Colonic mucosa (tissue), 4 donors: Measurements from ENCODE around the gene SLC8A1. TPM values are rescaled to one million over a fixed set of nuclear protein-coding genes. Genes with fewer than 3 reads are reported as not detected.

Experiments
- DNase-seq: peaks from one replicate; pipeline ENCODE4 v3.0.0-alpha.2; 2020
- H3K27ac ChIP-seq: fragments of 200-600 bp; one replicate; pipeline ENCODE4 v1.8.0; 2021
- H3K27me3 ChIP-seq: fragments of 200-600 bp; one replicate; pipeline ENCODE4 v1.8.0; 2021
- H3K36me3 ChIP-seq: fragments of 200-600 bp; one replicate; pipeline ENCODE4 v1.8.0; 2021
- H3K4me1 ChIP-seq: fragments of 200-600 bp; one replicate; pipeline ENCODE4 v1.8.0; 2021; ENCODE audit warnings: mild to moderate bottlenecking
- H3K4me3 ChIP-seq: fragments of 200-600 bp; one replicate; pipeline ENCODE4 v1.8.0; 2021
- H3K9ac ChIP-seq, 2 donors: one replicate each; pipeline ENCODE4 v1.7.0; 2013; ENCODE audit warnings: control low read depth in 2 of 2, low read depth in 2 of 2, low read length in 2 of 2
- H3K9me3 ChIP-seq: fragments of 200-600 bp; one replicate; pipeline ENCODE4 v1.8.0; 2021
- CTCF ChIP-seq: fragments of 200-600 bp; IDR thresholded peaks from one replicate; pipeline ENCODE4 v1.8.0; 2022; ENCODE audit warnings: antibody characterized with exemption, mild to moderate bottlenecking
- intact Hi-C: fragments of 100-400 bp; cut with DNase I; formaldehyde crosslinking; loops from one replicate; pipeline ENCODE4 v1.14.1; 2022
- total RNA-seq, 2 donors: library from RNA; stranded (reverse); fragmentation: NEBNext Ultra II Directional in 1 of 2; extraction: Animal tissue kit (Norgen Biotek cat#: 25700) in 1 of 2; gene quantifications; one replicate each; pipeline ENCODE4 v1.2.1, GENCODE V29; 2021
- donor health status: healthy.
- donor health status: DM: no; HTN: no; CAD: no.
- donor health status: DM: no; HTN: no; CAD: no.

The SLC8A1 gene
- total RNA-seq, 2 donors from 2014 or later: 4.1 to 25.5 TPM

GRCh38 chr2:40324656-40325055 is 127.2 kb downstream of the SLC8A1 start:
- Histone ChIP-seq H3K4me3 (no peak overlapping the region), H3K36me3 (no peaks in the 10 kb centered on the region), H3K9me3 (peaks cover 3% of the 10 kb centered on the region), H3K4me1 (no peaks in the 10 kb centered on the region), H3K27me3 (no peaks in the 10 kb centered on the region), H3K9ac (no peak overlapping the region), H3K27ac (no peak overlapping the region)
- no peak for DNase-seq
- intact Hi-C loops: no loop called here
- TF ChIP-seq CTCF: no peak

- intact Hi-C loops: no loop called here
- no peaks in the 10 kb centered on the region for H3K27me3 ChIP-seq
- H3K36me3 ChIP-seq: no peaks in the 10 kb centered on the region
- no peak for TF ChIP-seq CTCF
- H3K4me3 ChIP-seq: no peak overlapping the region
- no peak overlapping the region for H3K9ac ChIP-seq
- peaks cover 3% of the 10 kb centered on the region for H3K9me3 ChIP-seq
- H3K4me1 ChIP-seq: no peaks in the 10 kb centered on the region
- no peak for DNase-seq
- no peak overlapping the region for H3K27ac ChIP-seq
These were observed 130.1 kb downstream of the SLC8A1 start for GRCh38 chr2:40321822-40322221.

- intact Hi-C loops: no loop called here
- Histone ChIP-seq H3K9me3 (peaks cover 3% of the 10 kb centered on the region), H3K4me1 (no peaks in the 10 kb centered on the region), H3K36me3 (no peaks in the 10 kb centered on the region), H3K4me3 (no peak overlapping the region), H3K9ac (no peak overlapping the region), H3K27me3 (no peaks in the 10 kb centered on the region), H3K27ac (no peak overlapping the region)
- no peak for DNase-seq
- no peak for TF ChIP-seq CTCF
These were observed 130.8 kb downstream of the SLC8A1 start for GRCh38 chr2:40321016-40321623.

- H3K9ac ChIP-seq: no peak overlapping the region
- no peak overlapping the region for H3K4me3 ChIP-seq
- no peak for TF ChIP-seq CTCF
- no peaks in the 10 kb centered on the region for H3K36me3 ChIP-seq
- intact Hi-C loops: no loop called here
- H3K27ac ChIP-seq: no peak overlapping the region
- DNase-seq: no peak
- H3K9me3 ChIP-seq: peaks cover 3% of the 10 kb centered on the region
- no peaks in the 10 kb centered on the region for H3K27me3 ChIP-seq
- H3K4me1 ChIP-seq: no peaks in the 10 kb centered on the region
These were observed 133.0 kb downstream of the SLC8A1 start for GRCh38 chr2:40318921-40319320.

- peaks cover 3% of the 10 kb centered on the region for H3K9me3 ChIP-seq
These were observed 134.1 kb downstream of the SLC8A1 start for GRCh38 chr2:40317761-40318160.

More at GRCh38 chr2:40317761-40318160, 134.1 kb downstream of the SLC8A1 start:
- intact Hi-C loops: no loop called here
- no peak for TF ChIP-seq CTCF
- no peak overlapping the region for H3K9ac ChIP-seq
- no peak overlapping the region for H3K4me3 ChIP-seq
- no peaks in the 10 kb centered on the region for H3K36me3 ChIP-seq
- no peaks in the 10 kb centered on the region for H3K4me1 ChIP-seq
- DNase-seq: no peak
- H3K27me3 ChIP-seq: no peaks in the 10 kb centered on the region
- H3K27ac ChIP-seq: no peak overlapping the region
